Omental fat pad (tissue), 4 donors: ENCODE results near the gene POU2F3. TPM values are rescaled to one million over a fixed set of nuclear protein-coding genes. Genes with fewer than 3 reads are reported as not detected.

ENCODE experiments used
- ATAC-seq: fragments of 150-250 bp; one replicate; pipeline ENCODE4 v1.9.1; 2016; ENCODE audit warnings: mild to moderate bottlenecking, moderate library complexity; ENCODE audit not compliant: low FRiP score
- DNase-seq: peaks from one replicate; pipeline ENCODE4 v3.0.0-alpha.2; 2019; ENCODE audit warnings: low spot score
- CTCF ChIP-seq, 3 donors: fragments of 450-650 bp; IDR thresholded peaks; one replicate each; pipeline ENCODE4 v1.5.1; 2016 to 2017; ENCODE audit warnings: antibody characterized with exemption in 3 of 3, mild to moderate bottlenecking in 3 of 3, moderate library complexity in 2 of 3
- total RNA-seq, 4 donors: library from RNA; depleted of rRNA; stranded (reverse); fragments of >200 nt; gene quantifications; one replicate each; pipeline ENCODE4 v1.1.0, GENCODE V29; 2016

Gene POU2F3
- total RNA-seq, 4 donors from 2014 or later: 0.19 to 0.24 TPM; not detected in 2

- DNase-seq: no peak
- no peak for TF ChIP-seq CTCF (IDR thresholded peaks at IDR 0.05)
- ATAC-seq: no peak
Measured at GRCh38 chr11:120226242-120226641, 13.7 kb upstream of the POU2F3 start.

- ATAC-seq: no peak
- no peak for DNase-seq
- no peak for TF ChIP-seq CTCF (IDR thresholded peaks at IDR 0.05)
Measured at GRCh38 chr11:120226714-120227113, 13.2 kb upstream of the POU2F3 start.

DNA sequence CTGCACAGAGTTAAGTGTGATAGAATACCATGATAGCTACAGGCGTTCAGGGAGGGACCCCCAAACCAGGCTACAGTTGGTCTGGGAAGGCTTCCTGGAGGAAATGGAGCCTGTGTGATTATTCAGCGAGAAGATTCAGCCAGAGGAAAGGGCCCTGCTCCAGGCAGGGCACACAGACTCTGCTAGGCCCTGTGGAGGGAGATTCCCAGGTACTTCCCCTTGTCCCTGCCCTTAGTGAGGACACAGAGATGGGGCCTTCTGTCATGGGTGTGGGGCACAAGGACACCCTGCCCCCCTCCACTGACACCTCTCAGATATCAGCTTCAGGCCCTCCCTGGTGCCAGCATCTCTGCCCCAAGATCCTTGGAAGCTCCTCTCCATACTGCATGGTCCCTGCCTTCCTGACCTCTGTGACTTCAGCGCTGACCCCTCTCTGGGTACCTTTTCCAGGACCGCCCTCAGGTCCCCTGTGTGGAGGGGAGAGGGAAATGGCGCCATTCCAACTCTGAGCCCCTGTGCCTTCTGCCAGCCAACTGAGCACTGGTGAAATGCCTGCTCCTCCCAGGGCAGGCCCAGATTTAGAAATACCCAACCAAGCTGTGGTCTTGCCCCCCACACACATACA, 12.6 kb upstream of the POU2F3 start:
- no peak for ATAC-seq
- DNase-seq: no peak
- TF ChIP-seq CTCF (IDR thresholded peaks at IDR 0.05): no peak

- ATAC-seq (no peak), DNase-seq (no peak)
- TF ChIP-seq CTCF (IDR thresholded peaks at IDR 0.05): no peak
Measured at GRCh38 chr11:120228794-120229384, 11.1 kb upstream of the POU2F3 start.

- ATAC-seq: no peak
- DNase-seq: no peak
- TF ChIP-seq CTCF (IDR thresholded peaks at IDR 0.05): no peak
Measured at GRCh38 chr11:120229451-120230424, 10.2 kb upstream of the POU2F3 start.

DNA sequence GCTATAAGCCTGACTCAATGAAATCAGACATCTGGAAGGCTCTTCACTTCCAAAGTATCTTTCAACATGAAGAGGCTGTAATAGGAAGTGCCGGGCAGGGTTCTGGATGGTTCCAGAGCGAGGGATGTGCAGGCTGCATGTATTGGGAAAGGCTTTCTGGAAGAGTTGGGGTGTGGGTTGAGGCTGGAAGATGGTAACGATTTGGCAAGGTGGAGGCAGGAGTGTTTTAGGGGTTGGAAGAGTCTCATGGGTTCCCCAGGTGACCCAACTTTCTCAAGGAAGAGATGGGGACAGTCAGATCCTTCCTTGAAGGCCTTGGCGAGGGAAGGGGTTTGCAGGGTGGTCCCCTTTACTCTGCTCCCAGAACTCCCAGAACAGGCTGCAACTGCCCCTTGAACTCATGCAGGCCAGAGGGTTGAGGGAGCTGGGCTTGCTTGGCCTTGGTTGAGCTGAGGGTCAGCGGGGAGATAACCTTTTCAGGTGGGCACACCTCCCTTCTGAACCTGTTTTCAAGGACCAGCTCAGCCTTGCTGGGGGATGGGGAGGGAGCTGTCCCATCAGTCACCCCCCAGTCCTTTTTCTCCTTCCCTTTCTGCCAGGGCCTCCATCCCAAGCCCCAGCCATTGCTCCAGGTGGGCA, 9.4 kb upstream of the POU2F3 start:
- ATAC-seq: no peak
- TF ChIP-seq CTCF (IDR thresholded peaks at IDR 0.05): no peak
- no peak for DNase-seq
